ENCODE results near the gene EN2.
A peak's percentile ranks its signal among the peaks of the same experiment; 100 is the strongest.

EN2 gene

GRCh38 chr7:155458111-155458877 lies at the start of gene EN2:
Gene EN2, plus strand, starts transcription at chr7:155458129. Its CDS starts 249 bp downstream, at chr7:155458378.
- DNase-seq = no peak

DNA sequence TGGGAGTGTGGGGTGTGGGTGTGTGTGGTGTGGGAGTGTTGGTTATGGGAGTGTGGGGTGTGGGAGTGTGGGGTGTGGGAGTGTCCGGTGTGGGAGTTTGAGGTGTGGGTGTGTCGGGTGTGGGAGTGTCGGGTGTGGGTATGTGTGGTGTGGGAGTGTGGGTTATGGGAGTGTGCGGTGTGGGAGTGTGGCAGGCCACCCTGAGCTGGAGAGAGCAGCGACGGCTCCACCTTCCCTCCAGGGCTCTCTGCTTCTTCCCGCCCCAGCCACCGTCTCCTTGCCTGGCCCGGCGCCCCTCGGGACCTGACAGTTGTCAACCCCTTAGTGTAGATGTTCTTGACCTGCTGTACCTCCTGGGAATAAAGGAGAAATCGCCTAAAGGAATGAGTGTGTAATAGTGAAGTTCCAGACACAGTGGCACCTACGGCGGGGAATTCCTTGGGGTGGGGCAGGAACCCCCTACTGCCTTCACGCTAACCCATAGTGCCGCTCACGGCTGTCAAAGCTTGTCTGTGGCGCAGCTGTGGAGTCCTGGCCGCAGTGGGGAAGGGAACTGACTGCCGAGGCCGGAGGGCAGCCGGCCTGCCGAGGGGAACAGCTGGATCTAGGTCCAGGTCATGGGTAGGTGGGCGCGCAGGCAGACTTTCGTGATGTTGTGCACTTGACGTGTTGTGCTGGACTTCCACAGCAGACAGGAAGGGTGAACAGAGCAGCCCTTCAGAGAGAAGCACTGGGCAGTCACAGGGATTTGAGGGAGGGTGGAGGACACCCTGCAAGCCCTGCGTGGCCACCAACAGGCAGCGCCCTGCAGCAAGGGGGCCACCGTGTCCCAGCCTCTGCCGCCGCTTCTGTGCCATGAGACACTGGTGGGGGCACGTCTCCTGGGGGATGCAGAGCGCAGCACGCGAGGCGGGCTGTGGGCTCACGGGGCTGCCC lies 49.0 kb upstream of the EN2 start:
- DNase-seq = no peak

- DNase-seq = no peak
Measured at GRCh38 chr7:155409980-155410379, 47.9 kb upstream of the EN2 start.

GRCh38 chr7:155410431-155410830 lies 47.5 kb upstream of the EN2 start:
- DNase-seq = no peak

DNA sequence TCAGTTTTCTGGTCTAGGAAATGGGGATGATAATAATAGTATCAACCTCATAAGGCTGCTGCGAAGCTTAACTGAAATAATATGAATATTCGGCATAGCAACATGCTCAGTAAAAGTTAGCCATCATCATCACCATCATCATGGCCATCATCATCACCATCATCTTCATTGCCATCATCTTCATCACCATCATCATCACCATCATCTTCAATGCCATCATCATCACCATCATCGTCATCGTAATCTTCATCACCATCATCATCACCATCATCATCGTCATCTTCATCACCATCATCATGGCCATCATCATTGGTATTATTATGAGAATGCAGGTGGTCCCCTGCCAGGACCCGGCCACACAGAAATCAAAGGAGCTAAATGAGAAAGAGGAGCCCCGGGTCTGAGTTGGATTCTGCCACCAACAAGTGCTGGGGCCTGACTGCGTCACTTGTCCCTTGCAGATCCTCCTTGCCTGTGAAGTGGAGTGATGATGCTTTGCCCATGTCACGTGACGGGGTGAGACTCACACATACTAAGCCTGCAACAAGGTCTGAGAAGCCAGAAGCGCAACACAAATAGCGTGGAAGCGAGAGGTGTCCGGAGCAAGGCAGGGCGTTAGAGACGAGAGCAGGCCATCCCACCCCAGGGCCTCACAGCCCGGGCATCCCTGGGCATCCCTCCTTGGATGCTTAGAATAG lies 46.1 kb upstream of the EN2 start:
- DNase-seq = no peak

DNA sequence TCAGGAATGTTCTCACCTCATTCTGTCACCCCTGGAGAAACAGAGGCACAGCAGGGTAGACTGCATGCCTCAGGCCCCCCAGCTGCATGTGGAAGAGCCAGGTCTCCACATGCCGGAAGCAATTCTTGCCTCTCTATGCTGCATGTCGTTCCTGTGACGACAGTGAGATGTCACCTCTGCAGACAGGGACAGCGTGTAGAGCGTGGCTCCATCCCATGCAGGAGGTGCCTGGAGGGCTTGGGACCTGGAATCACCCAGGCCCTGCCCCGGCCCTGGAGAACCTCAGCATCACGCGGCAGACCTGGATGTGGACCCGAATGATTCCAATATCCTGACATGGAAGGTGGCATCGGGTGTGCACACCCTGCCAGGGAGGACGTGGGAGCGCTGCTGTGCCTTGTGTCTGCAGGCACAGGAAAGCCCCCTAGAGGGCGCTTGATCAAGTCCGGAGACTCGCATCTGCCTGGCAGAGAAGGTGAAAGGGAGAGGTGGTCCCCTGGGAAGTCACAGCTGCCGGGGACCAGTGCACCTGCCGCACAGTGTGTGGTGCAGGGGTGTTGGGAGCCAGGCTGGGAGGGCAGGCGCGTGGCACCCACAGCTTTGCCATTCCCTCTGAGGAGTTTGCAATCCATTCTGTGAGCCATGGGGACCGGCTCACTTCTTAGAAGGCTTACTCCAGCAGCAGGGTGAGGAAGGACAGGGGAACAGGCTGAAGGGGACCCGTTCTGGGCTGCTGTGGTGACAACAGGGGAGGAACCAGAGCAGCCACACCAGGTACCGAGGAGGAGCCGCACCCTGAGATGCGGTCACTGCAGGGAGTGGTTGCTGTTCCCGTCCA lies 45.3 kb upstream of the EN2 start:
- peak; percentile 4 for DNase-seq

DNA sequence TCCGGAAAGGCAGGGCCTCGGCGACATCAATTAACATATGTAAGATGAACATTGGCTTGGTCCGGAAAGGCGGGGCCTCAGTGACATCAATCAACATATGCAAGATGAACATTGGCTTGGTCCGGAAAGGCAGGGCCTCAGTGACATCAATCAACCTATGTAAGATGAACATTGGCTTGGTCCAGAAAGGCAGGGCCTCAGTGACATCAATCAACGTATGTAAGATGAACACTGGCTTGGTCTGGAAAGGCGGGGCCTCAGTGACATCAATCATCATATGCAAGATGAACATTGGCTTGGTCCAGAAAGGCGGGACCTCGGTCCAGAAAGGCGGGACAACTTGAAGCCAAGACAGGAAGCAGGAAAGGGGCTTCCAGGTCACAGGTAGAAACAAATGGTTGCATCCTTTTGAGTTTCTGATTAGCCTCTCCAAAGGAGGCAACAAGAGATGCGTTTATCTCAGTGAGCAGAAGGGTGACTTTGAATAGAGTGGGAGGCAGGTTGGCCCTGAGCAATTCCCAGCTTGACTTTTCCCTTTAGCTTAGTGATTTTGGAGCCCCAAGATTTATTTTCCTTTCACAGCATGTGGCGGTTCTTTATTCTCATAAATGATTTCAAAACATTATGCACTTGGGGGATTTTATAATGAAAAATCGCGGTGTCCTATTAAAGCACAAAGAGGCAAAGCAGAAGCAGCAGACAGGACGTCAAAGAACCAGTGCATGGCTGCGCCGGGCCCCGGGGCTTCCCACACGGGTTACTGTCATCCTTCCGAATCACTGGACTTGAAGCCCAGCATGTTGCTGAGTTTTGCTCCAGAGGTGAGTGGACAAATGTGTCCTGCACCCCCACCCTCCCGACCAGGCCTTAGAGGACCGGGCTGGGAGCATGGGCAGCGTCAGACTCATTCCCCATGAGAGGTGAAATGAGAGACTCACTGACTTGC lies 43.1 kb upstream of the EN2 start:
- DNase-seq = no peak

DNA sequence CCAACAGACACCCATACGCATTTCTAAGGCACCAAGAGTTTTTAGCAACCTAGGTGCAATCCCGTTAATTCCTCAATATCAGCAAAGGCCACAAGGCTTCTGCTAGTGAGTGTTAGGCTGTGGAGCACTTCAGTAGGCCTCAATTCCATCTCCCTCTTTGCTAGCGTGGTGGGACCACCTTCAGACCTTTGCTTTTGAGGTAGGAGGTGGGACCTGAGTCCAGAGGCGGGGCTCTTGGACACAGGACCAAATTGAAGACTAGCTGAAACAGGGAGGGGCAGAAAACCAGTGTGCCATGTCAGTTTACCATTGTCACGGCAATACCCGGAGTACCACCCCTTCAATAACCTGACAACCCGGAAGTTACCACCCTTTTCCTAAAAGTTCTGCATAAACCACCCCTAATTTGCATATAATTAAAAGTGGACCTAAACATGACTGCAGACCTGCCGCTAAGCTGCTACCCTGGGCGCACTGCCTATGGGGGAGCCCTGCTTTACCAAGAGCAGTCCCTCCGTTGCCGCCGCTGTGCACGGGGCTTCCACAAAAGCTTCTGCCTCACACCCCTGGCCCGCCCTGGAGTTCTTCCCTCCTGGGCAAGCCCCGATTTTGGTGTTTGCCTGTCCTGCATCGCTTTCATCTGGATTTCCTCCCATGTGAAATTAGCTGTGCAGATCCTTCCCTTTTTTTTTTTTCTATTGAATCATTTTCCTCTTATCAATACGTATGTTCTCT lies 41.1 kb upstream of the EN2 start:
- DNase-seq = no peak

DNA sequence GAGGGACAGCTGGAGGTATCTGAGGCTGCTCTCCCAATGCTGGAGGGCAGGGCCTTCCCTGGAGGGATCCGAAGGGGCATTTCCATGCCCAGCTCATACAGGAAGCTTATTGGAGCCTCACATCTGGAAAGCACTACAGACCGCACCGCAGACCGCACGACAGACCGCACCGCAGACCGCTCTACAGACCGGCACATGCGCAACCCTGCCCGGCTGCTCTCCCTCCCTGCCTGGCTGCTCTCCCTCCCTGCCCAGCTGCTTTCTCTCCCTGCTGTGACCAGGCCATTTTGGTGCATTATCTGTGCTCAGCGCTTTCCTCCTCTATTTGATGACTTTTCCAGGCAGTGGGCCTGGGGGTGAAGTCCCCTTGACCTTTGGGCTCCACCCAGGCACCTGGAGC lies 39.6 kb upstream of the EN2 start:
- no peak for DNase-seq

GRCh38 chr7:155418941-155419755 lies 38.8 kb upstream of the EN2 start:
- no peak for DNase-seq

DNA sequence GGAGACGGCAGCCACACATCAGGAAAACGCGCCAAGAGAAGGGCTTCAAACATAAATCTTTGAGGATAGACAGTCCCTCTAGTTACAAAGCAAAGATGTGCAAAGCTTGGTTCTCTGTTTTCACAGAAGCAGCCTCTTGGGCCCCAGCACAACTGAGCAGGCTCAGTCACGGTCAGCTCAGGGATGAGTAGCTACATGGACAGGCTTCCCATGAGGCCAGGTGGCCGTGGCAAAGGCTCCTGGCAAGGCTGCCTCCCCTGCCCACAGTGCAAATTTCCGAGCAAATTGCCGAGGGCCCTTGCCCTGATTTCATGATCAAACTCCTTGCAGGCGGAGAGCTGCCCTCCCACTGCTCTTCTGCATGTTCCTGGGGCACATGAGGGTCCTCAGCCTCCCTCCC lies 37.8 kb upstream of the EN2 start:
- DNase-seq = no peak

GRCh38 chr7:155422151-155422550 lies 35.8 kb upstream of the EN2 start:
- DNase-seq = no peak

DNA sequence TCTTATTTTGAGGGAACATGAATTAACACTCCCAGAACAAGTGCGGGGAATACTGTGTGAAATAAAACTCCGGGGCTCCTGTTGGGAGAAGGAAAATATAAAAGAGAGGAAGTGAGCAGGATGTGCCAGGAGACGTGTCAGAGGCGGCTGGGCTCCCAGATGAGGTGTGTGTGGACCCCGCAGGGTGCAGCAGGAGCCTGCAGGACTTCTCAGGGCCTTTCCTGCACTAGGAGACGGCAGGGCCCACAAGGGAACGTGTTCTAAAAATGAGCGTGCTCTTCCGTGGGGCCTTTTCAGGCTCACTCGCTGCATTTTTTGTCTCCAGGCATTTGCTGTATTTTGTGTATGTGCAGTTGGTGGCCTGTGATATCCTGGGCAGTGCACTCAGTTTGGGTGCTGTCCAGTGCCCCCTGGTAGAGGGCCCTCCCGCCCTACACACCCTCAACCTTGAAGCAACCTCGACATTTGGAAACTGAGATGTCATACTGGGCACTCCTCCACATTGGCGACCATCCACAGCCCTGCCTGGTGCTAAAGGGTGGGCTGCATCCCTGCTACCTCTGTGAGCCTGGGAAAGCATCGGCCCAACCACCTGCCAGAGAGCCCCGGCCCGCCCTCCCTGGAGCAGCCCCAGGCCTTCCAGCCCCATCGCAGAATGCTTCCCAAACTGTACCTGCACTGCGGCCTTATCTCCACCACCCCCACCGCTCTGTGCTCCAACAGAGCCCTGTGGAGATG lies 35.2 kb upstream of the EN2 start:
- no peak for DNase-seq

GRCh38 chr7:155423337-155424285 lies 34.3 kb upstream of the EN2 start:
- DNase-seq = no peak

- DNase-seq = no peak
Measured at GRCh38 chr7:155424301-155425010, 33.5 kb upstream of the EN2 start.

GRCh38 chr7:155425011-155425340 lies 33.0 kb upstream of the EN2 start:
- no peak for DNase-seq

GRCh38 chr7:155425887-155426286 lies 32.0 kb upstream of the EN2 start:
- no peak for DNase-seq
